Suprapubic skin (tissue), 4 donors: ENCODE data around the gene ANO8. TPM values are rescaled to one million over a fixed set of nuclear protein-coding genes. Genes with fewer than 3 reads are reported as not detected.

Experiments
- DNase-seq, 2 donors: peaks; one replicate each; pipeline ENCODE4 v3.0.0-alpha.2; 2019; ENCODE audit warnings: low spot score in 2 of 2
- H3K27ac ChIP-seq: fragments of 200-600 bp; sonication (generic); one replicate; pipeline ENCODE4 v1.5.1; 2019
- H3K27me3 ChIP-seq: fragments of 200-600 bp; sonication (generic); one replicate; pipeline ENCODE4 v1.5.1; 2019
- H3K36me3 ChIP-seq: fragments of 200-600 bp; sonication (generic); one replicate; pipeline ENCODE4 v1.5.1; 2019
- H3K4me1 ChIP-seq: fragments of 200-600 bp; sonication (generic); one replicate; pipeline ENCODE4 v1.5.1; 2019
- H3K4me3 ChIP-seq: fragments of 200-600 bp; sonication (generic); one replicate; pipeline ENCODE4 v1.5.1; 2019; ENCODE audit warnings: mild to moderate bottlenecking
- H3K9me3 ChIP-seq: fragments of 200-600 bp; sonication (generic); one replicate; pipeline ENCODE4 v1.5.1; 2019
- EP300 ChIP-seq: sonication (generic); formaldehyde crosslinking; IDR thresholded peaks from one replicate; pipeline ENCODE4 v1.6.1; 2017; ENCODE audit warnings: antibody characterized with exemption
- POLR2A ChIP-seq, 2 donors: fragments of 450-650 bp; IDR thresholded peaks; one replicate each; pipeline ENCODE4 v1.6.1; 2017; ENCODE audit warnings: antibody characterized with exemption in 2 of 2, mild to moderate bottlenecking in 2 of 2, moderate library complexity in 2 of 2
- POLR2AphosphoS5 ChIP-seq, 3 donors: sonication (generic); formaldehyde crosslinking; IDR thresholded peaks; one replicate each; pipeline ENCODE4 v1.6.1; 2017; ENCODE audit warnings: antibody characterized with exemption in 3 of 3
- WGBS: methylation state at CpG from one replicate; pipeline ENCODE4 v1.1.5; 2018; 5-methylcytosine and 5-hydroxymethylcytosine counted together
- total RNA-seq, 4 donors: library from RNA; depleted of rRNA; stranded (reverse); fragments of >200 nt; gene quantifications; one replicate each; pipeline ENCODE4 v1.1.0, GENCODE V29; 2016
- TF ChIP-seq, protein P1 (sequence below), 2 donors: fragments of 200-600 bp in 1 of 2; fragments of 450-650 bp in 1 of 2; sonication (generic) in 1 of 2; IDR thresholded peaks; one replicate each; pipeline ENCODE4 v1.5.1; 2016 to 2019; ENCODE audit warnings: antibody characterized with exemption in 2 of 2, mild to moderate bottlenecking in 1 of 2, moderate library complexity in 1 of 2

The ANO8 gene
- total RNA-seq, 4 donors from 2014 or later: 29.9 to 47.1 (median 37.1) TPM

DNA sequence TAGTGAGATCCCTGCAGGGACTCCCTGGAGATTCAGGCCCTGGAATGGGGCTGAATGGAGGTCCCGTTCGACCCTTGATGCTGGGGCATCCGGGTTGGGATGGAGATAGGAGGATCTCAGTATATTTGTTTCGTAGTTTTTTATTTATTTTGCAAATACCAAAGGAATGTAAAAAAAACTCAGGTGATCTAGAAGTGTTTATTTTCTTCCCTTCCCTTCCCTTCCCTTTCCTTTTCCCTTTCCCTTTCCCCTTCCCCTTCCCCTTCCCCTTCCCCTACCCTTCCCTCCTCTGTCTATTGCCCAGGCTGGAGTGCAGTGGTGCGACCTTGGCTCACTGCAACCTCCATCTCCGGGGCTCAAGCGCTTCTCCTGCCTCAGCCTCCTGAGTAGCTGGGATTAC lies 7.2 kb upstream of the ANO8 start:
- 79% methylated on average over 7 of the region's 7 CpGs for WGBS
- Histone ChIP-seq H3K27me3 (no peaks in the 10 kb centered on the region), H3K36me3 (peaks cover 12% of the 10 kb centered on the region), H3K4me1 (peaks cover 27% of the 10 kb centered on the region), H3K27ac (no peak overlapping the region), H3K9me3 (no peaks in the 10 kb centered on the region), H3K4me3 (no peak overlapping the region)
- DNase-seq: no peak
- TF ChIP-seq POLR2A (IDR thresholded peaks at IDR 0.05) (no peak), EP300 (no peak), POLR2AphosphoS5 (IDR thresholded peaks at IDR 0.05) (no peak)
- TF ChIP-seq, protein P1, sequence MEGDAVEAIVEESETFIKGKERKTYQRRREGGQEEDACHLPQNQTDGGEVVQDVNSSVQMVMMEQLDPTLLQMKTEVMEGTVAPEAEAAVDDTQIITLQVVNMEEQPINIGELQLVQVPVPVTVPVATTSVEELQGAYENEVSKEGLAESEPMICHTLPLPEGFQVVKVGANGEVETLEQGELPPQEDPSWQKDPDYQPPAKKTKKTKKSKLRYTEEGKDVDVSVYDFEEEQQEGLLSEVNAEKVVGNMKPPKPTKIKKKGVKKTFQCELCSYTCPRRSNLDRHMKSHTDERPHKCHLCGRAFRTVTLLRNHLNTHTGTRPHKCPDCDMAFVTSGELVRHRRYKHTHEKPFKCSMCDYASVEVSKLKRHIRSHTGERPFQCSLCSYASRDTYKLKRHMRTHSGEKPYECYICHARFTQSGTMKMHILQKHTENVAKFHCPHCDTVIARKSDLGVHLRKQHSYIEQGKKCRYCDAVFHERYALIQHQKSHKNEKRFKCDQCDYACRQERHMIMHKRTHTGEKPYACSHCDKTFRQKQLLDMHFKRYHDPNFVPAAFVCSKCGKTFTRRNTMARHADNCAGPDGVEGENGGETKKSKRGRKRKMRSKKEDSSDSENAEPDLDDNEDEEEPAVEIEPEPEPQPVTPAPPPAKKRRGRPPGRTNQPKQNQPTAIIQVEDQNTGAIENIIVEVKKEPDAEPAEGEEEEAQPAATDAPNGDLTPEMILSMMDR (IDR thresholded peaks at IDR 0.05): no peak

DNA sequence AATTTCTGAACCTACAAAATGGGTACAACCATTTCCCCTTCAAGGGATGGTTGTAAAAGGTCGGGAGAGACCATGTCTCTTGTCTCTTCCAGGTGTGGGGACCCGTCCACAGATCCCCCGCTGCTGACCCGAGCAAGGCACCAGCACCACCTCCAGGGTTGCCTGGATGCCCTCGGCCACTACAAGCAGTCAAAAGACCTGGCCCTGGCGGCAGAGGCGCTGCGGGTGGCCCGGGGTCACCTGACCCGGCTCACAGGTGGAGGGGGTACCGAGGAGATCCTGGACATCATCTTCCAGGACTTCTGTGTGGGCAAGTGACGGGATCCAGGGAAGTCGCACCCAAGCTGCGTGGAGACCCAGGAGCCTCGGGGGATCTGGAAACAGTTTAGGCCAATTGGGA lies 6.7 kb upstream of the ANO8 start:
- no peak overlapping the region for H3K4me3 ChIP-seq
- H3K27ac ChIP-seq: no peak overlapping the region
- WGBS: 94% methylated on average over 7 of the region's 15 CpGs
- H3K27me3 ChIP-seq: no peaks in the 10 kb centered on the region
- DNase-seq: no peak
- peaks cover 27% of the 10 kb centered on the region for H3K4me1 ChIP-seq
- H3K9me3 ChIP-seq: no peaks in the 10 kb centered on the region
- H3K36me3 ChIP-seq: peaks cover 12% of the 10 kb centered on the region
- TF ChIP-seq, protein P1 (IDR thresholded peaks at IDR 0.05): no peak
- TF ChIP-seq POLR2A (IDR thresholded peaks at IDR 0.05): no peak
- no peak for TF ChIP-seq EP300
- TF ChIP-seq POLR2AphosphoS5 (IDR thresholded peaks at IDR 0.05): no peak

DNA sequence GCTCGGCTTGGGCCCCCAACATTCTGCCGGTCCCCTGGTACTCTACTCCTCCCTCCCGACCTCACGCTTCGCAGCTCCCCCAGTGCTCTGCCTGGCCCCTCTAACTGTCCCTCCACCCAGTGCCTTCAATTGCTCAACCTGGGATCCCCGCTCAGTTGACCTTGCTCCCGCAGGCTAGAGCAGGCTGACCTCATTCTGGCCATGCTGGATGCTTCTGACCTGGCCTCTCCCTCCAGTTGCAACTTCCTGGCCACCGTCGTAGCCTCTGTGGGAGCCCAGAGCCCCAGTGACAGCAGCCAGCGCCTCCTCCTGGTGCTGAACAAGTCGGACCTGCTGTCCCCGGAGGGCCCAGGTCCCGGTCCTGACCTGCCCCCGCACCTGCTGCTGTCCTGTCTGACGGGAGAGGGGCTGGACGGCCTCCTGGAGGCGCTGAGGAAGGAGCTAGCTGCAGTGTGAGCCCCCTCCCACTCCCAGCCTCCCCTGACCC lies 6.3 kb upstream of the ANO8 start:
- H3K27ac ChIP-seq: no peak overlapping the region

DNA sequence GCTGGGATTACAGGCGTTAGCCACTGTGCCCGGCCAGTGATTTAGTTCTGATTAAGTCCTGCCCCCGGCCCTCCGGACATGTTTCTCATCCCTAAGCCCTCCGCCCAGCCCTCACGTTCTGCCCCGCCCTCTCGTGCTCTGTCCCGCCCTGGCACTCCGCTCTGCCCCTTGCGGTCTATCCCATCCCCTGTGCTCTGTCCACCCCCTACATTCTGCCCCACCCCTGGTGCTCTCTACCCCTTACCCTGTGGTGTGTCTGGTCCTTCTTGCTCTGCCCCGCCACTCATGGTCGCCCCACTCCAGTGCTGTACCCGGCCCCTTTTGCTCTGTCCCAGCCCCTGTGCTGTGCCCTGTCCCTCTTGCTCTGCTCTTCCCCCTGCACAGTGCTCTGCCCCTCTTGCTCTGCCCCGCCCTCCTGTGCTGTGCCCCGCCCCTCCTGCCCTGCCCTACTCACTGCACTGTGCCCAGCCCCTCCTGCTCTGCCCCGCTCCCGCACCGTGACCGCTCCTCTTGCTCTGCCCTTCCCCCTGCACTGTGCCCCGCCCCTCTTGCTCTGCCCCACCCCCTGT lies 5.7 kb upstream of the ANO8 start:
- Histone ChIP-seq H3K36me3 (peaks cover 12% of the 10 kb centered on the region), H3K4me3 (no peak overlapping the region), H3K4me1 (peaks cover 32% of the 10 kb centered on the region), H3K9me3 (no peaks in the 10 kb centered on the region), H3K27me3 (no peaks in the 10 kb centered on the region), H3K27ac (no peak overlapping the region)
- peak in 1 of 2 donors; percentile 67 for DNase-seq
- 56% methylated on average over 21 of the region's 21 CpGs for WGBS
- no peak for TF ChIP-seq EP300

More for the DNA sequence above, 6.3 kb upstream of the ANO8 start:
- TF ChIP-seq POLR2AphosphoS5 (IDR thresholded peaks at IDR 0.05) (no peak), EP300 (no peak), POLR2A (IDR thresholded peaks at IDR 0.05) (no peak)
- TF ChIP-seq, protein P1 (IDR thresholded peaks at IDR 0.05): no peak
- 69% methylated on average over 16 of the region's 17 CpGs for WGBS
- H3K4me1 ChIP-seq: peaks cover 27% of the 10 kb centered on the region
- no peak for DNase-seq
- peaks cover 12% of the 10 kb centered on the region for H3K36me3 ChIP-seq
- no peaks in the 10 kb centered on the region for H3K9me3 ChIP-seq
- H3K27me3 ChIP-seq: no peaks in the 10 kb centered on the region
- no peak overlapping the region for H3K4me3 ChIP-seq

DNA sequence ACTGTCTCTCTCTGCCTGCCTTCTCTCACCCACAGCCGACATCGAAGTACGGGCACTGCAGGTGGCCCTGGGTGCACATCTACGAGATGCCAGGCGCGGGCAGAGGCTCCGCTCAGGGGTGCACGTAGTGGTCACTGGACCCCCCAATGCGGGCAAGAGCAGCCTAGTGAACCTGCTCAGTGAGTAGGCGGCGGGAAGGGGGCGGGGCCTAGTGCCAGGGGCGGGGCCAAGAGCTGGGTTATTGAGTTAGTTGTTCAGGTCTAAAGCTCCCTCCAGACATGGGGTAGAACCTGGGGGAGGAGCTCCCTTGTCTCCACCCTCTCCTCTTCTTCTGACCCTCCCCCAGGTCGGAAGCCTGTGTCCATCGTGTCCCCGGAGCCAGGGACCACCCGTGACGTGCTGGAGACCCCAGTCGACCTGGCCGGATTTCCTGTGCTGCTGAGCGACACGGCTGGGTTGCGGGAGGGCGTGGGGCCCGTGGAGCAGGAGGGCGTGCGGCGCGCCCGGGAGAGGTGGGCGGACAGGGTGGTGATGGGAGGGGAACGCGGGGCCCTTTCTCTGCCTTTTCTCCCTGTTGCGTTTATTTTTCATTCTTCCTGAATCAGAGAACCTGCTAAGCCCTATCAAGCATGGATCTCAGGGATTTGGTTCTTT lies 4.6 kb upstream of the ANO8 start:
- 85% methylated on average over 33 of the region's 34 CpGs for WGBS
- peaks cover 39% of the 10 kb centered on the region for H3K4me1 ChIP-seq

More for the DNA sequence above, 4.6 kb upstream of the ANO8 start:
- Histone ChIP-seq H3K27me3 (no peaks in the 10 kb centered on the region), H3K4me3 (no peak overlapping the region), H3K9me3 (no peaks in the 10 kb centered on the region), H3K36me3 (peaks cover 12% of the 10 kb centered on the region), H3K27ac (no peak overlapping the region)
- DNase-seq: peak in 1 of 2 donors; percentile 74
- TF ChIP-seq EP300: no peak
- TF ChIP-seq, protein P1 (IDR thresholded peaks at IDR 0.05): no peak
- TF ChIP-seq POLR2A (IDR thresholded peaks at IDR 0.05): no peak
- TF ChIP-seq POLR2AphosphoS5 (IDR thresholded peaks at IDR 0.05): no peak
